Esophagus muscularis mucosa (tissue), 4 donors: ENCODE data around the gene SPOCD1. TPM values are rescaled to one million over a fixed set of nuclear protein-coding genes. Genes with fewer than 3 reads are reported as not detected.
"Not testable (repeated sequence)": the region's sequence is repeated elsewhere in the genome, so short reads cannot be mapped to it uniquely, and the experiment has no call there.

Source experiments
- DNase-seq: peaks from one replicate; pipeline ENCODE4 v3.0.0-alpha.2; 2017; ENCODE audit errors: extremely low spot score
- H3K27ac ChIP-seq, 4 donors: fragments of 200-600 bp; sonication (generic); replicated peaks in 1 of 4; 1 replicate in 3 of 4; 2 replicates in 1 of 4; pipeline ENCODE4 v1.5.1; 2016 to 2019; ENCODE audit warnings: mild to moderate bottlenecking in 1 of 4
- H3K27me3 ChIP-seq, 4 donors: fragments of 200-600 bp; sonication (generic); one replicate each; pipeline versions ENCODE4 v1.5.1 to v1.6.0; 2016 to 2019
- H3K36me3 ChIP-seq, 4 donors: fragments of 200-600 bp; sonication (generic); one replicate each; pipeline ENCODE4 v1.5.1; 2016 to 2019
- H3K4me1 ChIP-seq, 4 donors: fragments of 200-600 bp; sonication (generic); one replicate each; pipeline ENCODE4 v1.5.1; 2016 to 2019
- H3K4me3 ChIP-seq, 4 donors: fragments of 200-600 bp; sonication (generic); 1 replicate in 2 of 4; 2 replicates in 2 of 4; pipeline ENCODE4 v1.5.1; 2016 to 2019; ENCODE audit warnings: mild to moderate bottlenecking in 4 of 4, moderate library complexity in 1 of 4
- H3K9me3 ChIP-seq, 4 donors: fragments of 200-600 bp; sonication (generic); 1 replicate in 3 of 4; 2 replicates in 1 of 4; pipeline ENCODE4 v1.5.1; 2016 to 2019
- EP300 ChIP-seq: sonication (generic); formaldehyde crosslinking; IDR thresholded peaks from one replicate; pipeline ENCODE4 v1.6.1; 2017; ENCODE audit warnings: antibody characterized with exemption
- POLR2A ChIP-seq: fragments of 450-650 bp; IDR thresholded peaks from one replicate; pipeline ENCODE4 v1.6.1; 2017; ENCODE audit warnings: antibody characterized with exemption, moderate library complexity, mild to moderate bottlenecking, low read depth
- POLR2AphosphoS5 ChIP-seq, 2 donors: sonication (generic); formaldehyde crosslinking; IDR thresholded peaks; one replicate each; pipeline ENCODE4 v1.6.1; 2017; ENCODE audit warnings: antibody characterized with exemption in 2 of 2
- WGBS: methylation state at CpG from one replicate; pipeline ENCODE4 v1.1.5; 2018; 5-methylcytosine and 5-hydroxymethylcytosine counted together
- intact Hi-C: fragments of 100-400 bp; cut with DNase I; formaldehyde crosslinking; loops from one replicate; pipeline ENCODE4 v1.15.1; 2023
- total RNA-seq, 4 donors: library from RNA; depleted of rRNA; stranded (reverse); fragments of >200 nt; gene quantifications; one replicate each; pipeline versions ENCODE4 v1.1.0 to v1.2.1, GENCODE V29; 2016
- TF ChIP-seq, protein P1 (sequence below), 3 experiments: fragments of 200-600 bp in 2 of 3; fragments of 450-650 bp in 1 of 3; sonication (generic) in 2 of 3; IDR thresholded peaks; one replicate each; pipeline ENCODE4 v1.5.1; 2017 to 2019; ENCODE audit warnings: antibody characterized with exemption in 3 of 3, mild to moderate bottlenecking in 2 of 3, moderate library complexity in 1 of 3

SPOCD1 gene
- total RNA-seq, 4 donors from 2014 or later: 0.17 to 0.19 (median 0.17) TPM; not detected in 1

DNA sequence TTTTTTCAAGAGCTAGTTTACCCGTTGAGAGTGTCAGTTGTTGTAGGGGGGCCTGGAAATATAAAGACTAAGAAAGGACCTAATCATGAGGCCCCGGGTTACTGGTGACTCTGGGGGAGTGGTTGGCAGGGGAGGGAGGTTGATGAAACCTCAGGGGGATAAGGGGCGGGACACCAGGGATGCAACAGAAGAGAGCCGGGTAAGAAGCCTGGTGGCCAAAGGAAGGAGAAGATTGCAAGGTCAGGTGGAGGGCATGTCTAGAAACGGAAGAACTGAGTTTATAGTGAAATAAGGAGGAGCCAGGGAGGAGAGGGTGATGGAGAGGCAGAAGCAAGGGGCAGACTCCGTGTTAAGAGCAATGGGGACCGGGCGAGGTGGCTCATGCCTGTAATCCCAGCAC lies 12.5 kb upstream of the SPOCD1 start:
- Histone ChIP-seq H3K27me3 (peaks cover 0 to 12% (median 0%) of the 10 kb centered on the region in 4 donors), H3K4me1 (no peaks in the 10 kb centered on the region), H3K4me3 (no peak overlapping the region), H3K27ac (no peak overlapping the region), H3K36me3 (no peaks in the 10 kb centered on the region), H3K9me3 (no peaks in the 10 kb centered on the region)
- TF ChIP-seq, protein P1, sequence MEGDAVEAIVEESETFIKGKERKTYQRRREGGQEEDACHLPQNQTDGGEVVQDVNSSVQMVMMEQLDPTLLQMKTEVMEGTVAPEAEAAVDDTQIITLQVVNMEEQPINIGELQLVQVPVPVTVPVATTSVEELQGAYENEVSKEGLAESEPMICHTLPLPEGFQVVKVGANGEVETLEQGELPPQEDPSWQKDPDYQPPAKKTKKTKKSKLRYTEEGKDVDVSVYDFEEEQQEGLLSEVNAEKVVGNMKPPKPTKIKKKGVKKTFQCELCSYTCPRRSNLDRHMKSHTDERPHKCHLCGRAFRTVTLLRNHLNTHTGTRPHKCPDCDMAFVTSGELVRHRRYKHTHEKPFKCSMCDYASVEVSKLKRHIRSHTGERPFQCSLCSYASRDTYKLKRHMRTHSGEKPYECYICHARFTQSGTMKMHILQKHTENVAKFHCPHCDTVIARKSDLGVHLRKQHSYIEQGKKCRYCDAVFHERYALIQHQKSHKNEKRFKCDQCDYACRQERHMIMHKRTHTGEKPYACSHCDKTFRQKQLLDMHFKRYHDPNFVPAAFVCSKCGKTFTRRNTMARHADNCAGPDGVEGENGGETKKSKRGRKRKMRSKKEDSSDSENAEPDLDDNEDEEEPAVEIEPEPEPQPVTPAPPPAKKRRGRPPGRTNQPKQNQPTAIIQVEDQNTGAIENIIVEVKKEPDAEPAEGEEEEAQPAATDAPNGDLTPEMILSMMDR (IDR thresholded peaks at IDR 0.05): no peak
- TF ChIP-seq POLR2A: no peak
- TF ChIP-seq POLR2AphosphoS5 (IDR thresholded peaks at IDR 0.05): no peak
- no peak for TF ChIP-seq EP300
- intact Hi-C loops: no loop called here
- WGBS: 74% methylated on average over 8 of the region's 8 CpGs
- DNase-seq: peak; percentile 34

DNA sequence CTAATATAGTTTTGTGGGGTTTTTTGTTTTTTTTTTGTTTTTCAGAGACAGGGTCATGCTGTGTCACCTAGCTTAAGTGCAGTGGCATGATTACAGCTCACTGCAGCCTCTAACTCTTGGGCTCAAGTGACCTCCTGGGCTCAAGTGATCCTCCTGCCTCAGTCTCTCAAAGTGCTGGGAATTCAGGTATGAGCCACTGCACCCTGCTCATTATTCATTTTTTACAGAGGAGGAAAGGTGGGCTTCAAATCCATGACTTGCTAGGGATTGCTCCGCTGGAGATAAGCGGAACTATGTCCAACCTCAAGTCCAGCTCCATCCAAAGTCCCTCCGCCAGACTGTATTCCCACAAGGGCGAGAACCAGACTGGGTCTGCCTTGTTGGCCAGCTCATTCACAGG lies 8.0 kb upstream of the SPOCD1 start:
- whole genome bisulfite sequencing: 100% methylated on average over 4 of the region's 4 CpGs
- peak; percentile 82 for DNase-seq
- no peaks in the 10 kb centered on the region for H3K9me3 ChIP-seq
- H3K36me3 ChIP-seq: no peaks in the 10 kb centered on the region
- H3K27me3 ChIP-seq: no peaks in the 10 kb centered on the region
- H3K4me1 ChIP-seq: no peaks in the 10 kb centered on the region
- H3K27ac ChIP-seq: no peak overlapping the region
- no peak overlapping the region for H3K4me3 ChIP-seq
- intact Hi-C loops: no loop called here
- TF ChIP-seq EP300 (no peak), POLR2A (no peak), POLR2AphosphoS5 (IDR thresholded peaks at IDR 0.05) (no peak)
- TF ChIP-seq, protein P1 (IDR thresholded peaks at IDR 0.05): no peak

DNA sequence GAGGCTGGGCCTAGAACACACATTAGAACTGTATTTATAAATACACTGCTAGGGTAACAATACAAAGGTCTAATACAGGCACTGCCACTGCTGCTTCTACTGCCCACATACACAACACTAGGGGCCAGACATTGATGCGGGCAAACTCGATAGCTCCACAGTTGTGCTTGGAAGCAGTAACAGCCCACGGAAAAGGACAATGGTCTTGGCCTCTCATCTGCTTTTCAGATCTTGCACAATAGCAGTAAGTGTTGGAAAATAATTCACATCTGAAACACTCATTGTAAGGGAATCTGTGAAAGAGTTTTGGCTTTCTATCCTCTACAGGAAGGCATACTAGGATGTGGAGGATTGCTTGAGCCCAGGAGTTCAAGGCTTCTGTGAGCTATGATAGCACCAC lies 6.9 kb upstream of the SPOCD1 start:
- Histone ChIP-seq H3K4me1 (no peaks in the 10 kb centered on the region), H3K27me3 (no peaks in the 10 kb centered on the region), H3K4me3 (no peak overlapping the region), H3K27ac (no peak overlapping the region), H3K36me3 (no peaks in the 10 kb centered on the region), H3K9me3 (no peaks in the 10 kb centered on the region)
- TF ChIP-seq, protein P1 (IDR thresholded peaks at IDR 0.05): no peak
- TF ChIP-seq POLR2AphosphoS5 (IDR thresholded peaks at IDR 0.05): no peak
- TF ChIP-seq POLR2A: no peak
- intact Hi-C loops: no loop called here
- 88% methylated on average over 3 of the region's 3 CpGs for WGBS
- peak; percentile 68 for DNase-seq

DNA sequence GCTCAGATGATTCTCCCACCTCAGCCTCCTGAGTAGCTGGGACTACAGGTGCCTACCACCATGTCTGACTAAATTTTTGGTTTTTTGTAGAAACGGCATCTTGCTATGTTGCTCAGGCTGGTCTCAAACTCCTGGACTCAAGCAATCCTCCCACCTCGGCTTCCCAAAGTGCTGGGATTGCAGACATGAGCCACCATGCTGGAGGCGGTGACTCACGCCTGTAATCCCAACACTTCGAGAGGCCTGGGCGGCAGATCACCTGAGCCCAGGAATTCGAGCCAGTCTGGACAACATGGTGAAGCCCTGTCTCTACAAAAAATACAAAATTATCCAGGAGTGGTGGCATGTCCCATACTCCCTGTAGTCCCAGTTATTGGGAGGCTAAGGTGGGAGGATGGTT lies 4.4 kb upstream of the SPOCD1 start:
- H3K27me3 ChIP-seq, H3K27ac ChIP-seq, intact Hi-C loops, H3K36me3 ChIP-seq, H3K4me1 ChIP-seq, H3K4me3 ChIP-seq, H3K9me3 ChIP-seq: not testable (repeated sequence)
- peak; percentile 21 for DNase-seq
- 93% methylated on average over 7 of the region's 7 CpGs for WGBS

DNA sequence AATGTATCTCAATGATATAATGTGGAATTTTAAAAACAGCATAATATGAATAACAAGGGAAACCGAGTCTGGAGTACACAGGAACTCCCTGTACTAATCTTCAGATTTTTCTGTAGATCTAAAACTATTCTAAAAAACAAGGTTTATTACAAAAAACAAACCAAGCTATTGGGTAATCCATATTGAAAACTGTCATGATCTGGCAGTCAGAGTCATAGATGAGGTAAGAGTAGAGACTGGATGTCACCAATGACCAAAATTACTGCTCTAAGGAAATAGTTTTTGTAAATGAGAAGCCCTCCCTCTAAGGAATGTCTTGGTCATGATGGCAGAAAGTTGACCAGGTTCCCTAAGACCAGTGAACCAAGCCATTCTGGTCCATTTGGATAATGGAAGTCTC lies 2.4 kb upstream of the SPOCD1 start:
- no peak for TF ChIP-seq POLR2A
- no peak for TF ChIP-seq POLR2AphosphoS5 (IDR thresholded peaks at IDR 0.05)
- no peak for TF ChIP-seq EP300
- TF ChIP-seq, protein P1 (IDR thresholded peaks at IDR 0.05): no peak
- H3K27ac ChIP-seq: no peak overlapping the region
- H3K27me3 ChIP-seq: no peaks in the 10 kb centered on the region
- intact Hi-C loops: loop anchor here (5.0 kb wide), 1 partner anchor 144 kb away; no protein-coding TSS in a partner anchor
- 88% methylated on average over 1 of the region's 1 CpG for WGBS
- H3K36me3 ChIP-seq: no peaks in the 10 kb centered on the region
- no peak for DNase-seq
- no peaks in the 10 kb centered on the region for H3K9me3 ChIP-seq
- H3K4me1 ChIP-seq: no peaks in the 10 kb centered on the region
- H3K4me3 ChIP-seq: no peak overlapping the region

DNA sequence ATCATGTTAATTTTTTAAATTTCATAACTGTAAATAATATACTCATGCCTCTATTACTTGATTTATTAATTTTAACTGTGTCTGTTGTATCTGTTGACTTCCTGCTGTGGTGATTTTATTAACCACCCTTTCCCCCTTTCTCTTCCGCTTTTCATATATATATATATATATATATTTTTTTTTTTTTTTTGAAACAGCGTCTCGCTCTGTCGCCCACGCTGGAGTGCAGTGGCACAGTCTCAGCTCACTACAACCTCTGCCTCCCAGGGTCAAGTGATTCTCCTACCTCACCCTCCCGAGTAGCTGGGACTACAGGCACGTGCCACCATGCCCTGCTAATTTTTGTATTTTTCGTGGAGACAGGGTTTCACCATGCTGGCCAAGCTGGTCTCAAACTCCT lies 1.1 kb upstream of the SPOCD1 start:
- DNase-seq, H3K27me3 ChIP-seq, H3K36me3 ChIP-seq, H3K9me3 ChIP-seq, H3K27ac ChIP-seq, H3K4me1 ChIP-seq, H3K4me3 ChIP-seq: not testable (repeated sequence)
- intact Hi-C loops: loop anchor here (5.0 kb wide), 1 partner anchor 145 kb away; no protein-coding TSS in a partner anchor
- WGBS: 76% methylated on average over 8 of the region's 8 CpGs

DNA sequence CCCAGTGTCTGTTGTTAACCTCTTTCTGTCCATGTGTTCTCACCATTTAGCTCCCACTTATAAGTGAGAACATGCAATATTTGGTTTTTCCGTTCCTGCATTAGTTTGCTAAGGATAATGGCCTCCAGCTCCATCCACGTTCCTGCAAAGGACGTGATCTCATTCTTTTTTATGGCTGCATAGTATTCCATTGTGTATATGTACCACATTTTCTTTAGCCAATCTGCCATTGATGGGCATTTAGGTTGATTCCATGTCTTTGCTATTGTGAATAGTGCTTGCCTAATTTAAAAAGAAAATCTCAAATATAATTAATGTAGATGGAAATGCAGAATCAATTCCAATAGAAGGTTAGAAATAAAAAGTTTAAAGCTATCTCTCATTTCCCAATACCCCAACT lies 679 bp upstream of the SPOCD1 start:
- H3K36me3 ChIP-seq, H3K27ac ChIP-seq, H3K9me3 ChIP-seq, H3K4me1 ChIP-seq, H3K27me3 ChIP-seq, H3K4me3 ChIP-seq, DNase-seq: not testable (repeated sequence)
- intact Hi-C loops: loop anchor here (5.0 kb wide), 1 partner anchor 146 kb away; no protein-coding TSS in a partner anchor
- 96% methylated on average over 3 of the region's 3 CpGs for WGBS
